HepG2 (cell line): ENCODE measurements around the gene TTLL1. TPM values are rescaled to one million over a fixed set of nuclear protein-coding genes. Genes with fewer than 3 reads are reported as not detected.

Experiments used
- FOXK2 ChIP-seq: fragments of 450-650 bp; IDR thresholded peaks from 2 replicates; pipeline ENCODE4 v1.6.1; 2016
- GATAD1 ChIP-seq: IDR thresholded peaks from 2 replicates; pipeline ENCODE4 v1.6.1; 2016; ENCODE audit warnings: missing genetic modification reagents, missing compliant biosample characterization
- MYNN ChIP-seq: sonication (generic); formaldehyde crosslinking; IDR thresholded peaks from 2 replicates; pipeline ENCODE4 v1.4.0; 2020; ENCODE audit warnings: mild to moderate bottlenecking, low read depth, missing genetic modification reagents
- NCOA2 ChIP-seq: sonication (generic); formaldehyde crosslinking; IDR thresholded peaks from 2 replicates; pipeline ENCODE4 v1.8.0; 2022; ENCODE audit warnings: inconsistent platforms
- SALL2 ChIP-seq: sonication (generic); formaldehyde crosslinking; IDR thresholded peaks from 2 replicates; pipeline ENCODE4 v1.8.1; 2023; ENCODE audit warnings: mild to moderate bottlenecking, missing genetic modification reagents, inconsistent platforms
- TAF1 ChIP-seq: sonication (generic); formaldehyde crosslinking; IDR thresholded peaks from 2 replicates; pipeline ENCODE4 v1.4.0; 2020; ENCODE audit warnings: missing genetic modification reagents
- ZZZ3 ChIP-seq: sonication (generic); formaldehyde crosslinking; IDR thresholded peaks from 2 replicates; pipeline ENCODE4 v1.4.0; 2020; ENCODE audit warnings: missing genetic modification reagents, mild to moderate bottlenecking, borderline replicate concordance
- polyA plus RNA-seq, 8 experiments: library from polyadenylated mRNA; depleted of rRNA in 3 of 8; stranded (reverse) in 7 of 8; unstranded in 1 of 8; fragments of >200 nt; fragmentation: Illumina TruSeq in 4 of 8; extraction: Trizol in 4 of 8; gene quantifications; 2 replicates each; pipeline versions ENCODE4 v1.2.1 to v1.2.3, GENCODE V29; 2011 to 2016; ENCODE audit warnings: low read depth in 4 of 8, missing spikeins in 1 of 8, mixed read lengths in 1 of 8; ENCODE audit not compliant: insufficient read depth in 1 of 8
- total RNA-seq, 5 experiments: library from RNA; depleted of rRNA; stranded (reverse); fragments of >200 nt; fragmentation: Illumina TruSeq; extraction: Trizol; gene quantifications; 2 replicates each; pipeline ENCODE4 v1.2.3, GENCODE V29; 2016; ENCODE audit warnings: low read depth in 1 of 5
- TF ChIP-seq, protein P1 (sequence below): sonication (generic); formaldehyde crosslinking; IDR thresholded peaks from 2 replicates; pipeline ENCODE4 v1.5.0; 2020; ENCODE audit warnings: mild to moderate bottlenecking, missing genetic modification reagents
- TF ChIP-seq, protein P2 (sequence below): sonication (generic); formaldehyde crosslinking; IDR thresholded peaks from 2 replicates; pipeline ENCODE4 v1.8.0; 2022; ENCODE audit warnings: missing genetic modification reagents, mild to moderate bottlenecking, inconsistent platforms, borderline replicate concordance
- TF ChIP-seq, protein P3 (sequence below): sonication (generic); formaldehyde crosslinking; IDR thresholded peaks from 2 replicates; pipeline ENCODE4 v1.8.0; 2023; ENCODE audit warnings: mild to moderate bottlenecking, missing genetic modification reagents
- TF ChIP-seq, protein P4 (sequence below): sonication (generic); formaldehyde crosslinking; IDR thresholded peaks from 2 replicates; pipeline ENCODE4 v1.5.1; 2020; ENCODE audit warnings: mild to moderate bottlenecking, missing genetic modification reagents, borderline replicate concordance

The TTLL1 gene
- total and polyA plus RNA-seq, 2 of the 13 experiments (the other 11 are each of a cell fraction or from before 2014, with no cell fraction given): 1.6 to 5.3 TPM

DNA sequence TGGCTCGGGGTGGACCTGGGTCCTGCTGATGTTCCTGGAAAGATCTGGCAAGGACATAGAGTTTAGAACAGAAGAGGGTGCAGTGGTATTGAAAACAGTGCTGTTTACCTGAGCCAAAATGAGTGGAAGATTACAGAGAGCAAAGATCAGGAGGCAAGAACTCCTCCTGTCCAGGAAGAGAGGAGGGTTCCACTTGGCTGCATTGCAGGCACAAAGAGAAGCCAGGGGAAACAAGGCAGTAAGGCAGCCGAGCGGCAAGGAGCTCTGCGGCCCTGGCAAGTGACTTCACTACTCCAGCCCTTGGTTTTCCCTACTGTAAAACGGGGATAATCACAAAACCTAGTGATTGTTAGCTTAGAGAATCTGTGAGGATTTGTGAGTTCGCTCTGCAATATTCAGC, 70.6 kb downstream of the TTLL1 start (continued):
- TF ChIP-seq, protein P1, sequence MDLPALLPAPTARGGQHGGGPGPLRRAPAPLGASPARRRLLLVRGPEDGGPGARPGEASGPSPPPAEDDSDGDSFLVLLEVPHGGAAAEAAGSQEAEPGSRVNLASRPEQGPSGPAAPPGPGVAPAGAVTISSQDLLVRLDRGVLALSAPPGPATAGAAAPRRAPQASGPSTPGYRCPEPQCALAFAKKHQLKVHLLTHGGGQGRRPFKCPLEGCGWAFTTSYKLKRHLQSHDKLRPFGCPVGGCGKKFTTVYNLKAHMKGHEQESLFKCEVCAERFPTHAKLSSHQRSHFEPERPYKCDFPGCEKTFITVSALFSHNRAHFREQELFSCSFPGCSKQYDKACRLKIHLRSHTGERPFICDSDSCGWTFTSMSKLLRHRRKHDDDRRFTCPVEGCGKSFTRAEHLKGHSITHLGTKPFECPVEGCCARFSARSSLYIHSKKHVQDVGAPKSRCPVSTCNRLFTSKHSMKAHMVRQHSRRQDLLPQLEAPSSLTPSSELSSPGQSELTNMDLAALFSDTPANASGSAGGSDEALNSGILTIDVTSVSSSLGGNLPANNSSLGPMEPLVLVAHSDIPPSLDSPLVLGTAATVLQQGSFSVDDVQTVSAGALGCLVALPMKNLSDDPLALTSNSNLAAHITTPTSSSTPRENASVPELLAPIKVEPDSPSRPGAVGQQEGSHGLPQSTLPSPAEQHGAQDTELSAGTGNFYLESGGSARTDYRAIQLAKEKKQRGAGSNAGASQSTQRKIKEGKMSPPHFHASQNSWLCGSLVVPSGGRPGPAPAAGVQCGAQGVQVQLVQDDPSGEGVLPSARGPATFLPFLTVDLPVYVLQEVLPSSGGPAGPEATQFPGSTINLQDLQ: no peak
- TF ChIP-seq GATAD1 (CRISPR knock-in tag): 0 out of 2 replicates have a peak, but pooled peaks have one; percentile 26
- peak; percentile 55; the same call in 1 of the 2 replicates for TF ChIP-seq TAF1
- TF ChIP-seq MYNN: no peak
- TF ChIP-seq, protein P2, sequence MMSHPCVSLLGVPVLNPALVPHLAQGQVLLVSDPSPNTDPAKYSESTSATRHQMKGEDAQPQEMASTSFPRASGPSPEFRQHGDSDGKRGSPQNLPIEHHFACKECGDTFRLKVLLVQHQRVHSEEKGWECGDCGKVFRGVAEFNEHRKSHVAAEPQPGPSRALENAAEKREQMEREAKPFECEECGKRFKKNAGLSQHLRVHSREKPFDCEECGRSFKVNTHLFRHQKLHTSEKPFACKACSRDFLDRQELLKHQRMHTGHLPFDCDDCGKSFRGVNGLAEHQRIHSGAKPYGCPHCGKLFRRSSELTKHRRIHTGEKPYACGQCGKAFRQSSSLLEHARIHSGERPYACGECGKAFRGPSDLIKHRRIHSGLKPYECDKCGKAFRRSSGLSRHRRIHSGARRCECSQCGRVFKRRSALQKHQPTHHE (CRISPR knock-in tag): 0 out of 2 replicates have a peak, but pooled peaks have one; percentile 58
- TF ChIP-seq ZZZ3 (CRISPR knock-in tag): no peak
- TF ChIP-seq, protein P3, sequence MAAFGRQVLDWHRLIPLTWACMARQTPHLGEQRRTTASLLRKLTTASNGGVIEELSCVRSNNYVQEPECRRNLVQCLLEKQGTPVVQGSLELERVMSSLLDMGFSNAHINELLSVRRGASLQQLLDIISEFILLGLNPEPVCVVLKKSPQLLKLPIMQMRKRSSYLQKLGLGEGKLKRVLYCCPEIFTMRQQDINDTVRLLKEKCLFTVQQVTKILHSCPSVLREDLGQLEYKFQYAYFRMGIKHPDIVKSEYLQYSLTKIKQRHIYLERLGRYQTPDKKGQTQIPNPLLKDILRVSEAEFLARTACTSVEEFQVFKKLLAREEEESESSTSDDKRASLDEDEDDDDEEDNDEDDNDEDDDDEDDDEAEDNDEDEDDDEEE (CRISPR knock-in tag): no peak
- peak; percentile 81 for TF ChIP-seq NCOA2 (CRISPR knock-in tag)
- TF ChIP-seq SALL2 (CRISPR knock-in tag): 0 out of 2 replicates have a peak, but pooled peaks have one; percentile 26
- TF ChIP-seq, protein P4, sequence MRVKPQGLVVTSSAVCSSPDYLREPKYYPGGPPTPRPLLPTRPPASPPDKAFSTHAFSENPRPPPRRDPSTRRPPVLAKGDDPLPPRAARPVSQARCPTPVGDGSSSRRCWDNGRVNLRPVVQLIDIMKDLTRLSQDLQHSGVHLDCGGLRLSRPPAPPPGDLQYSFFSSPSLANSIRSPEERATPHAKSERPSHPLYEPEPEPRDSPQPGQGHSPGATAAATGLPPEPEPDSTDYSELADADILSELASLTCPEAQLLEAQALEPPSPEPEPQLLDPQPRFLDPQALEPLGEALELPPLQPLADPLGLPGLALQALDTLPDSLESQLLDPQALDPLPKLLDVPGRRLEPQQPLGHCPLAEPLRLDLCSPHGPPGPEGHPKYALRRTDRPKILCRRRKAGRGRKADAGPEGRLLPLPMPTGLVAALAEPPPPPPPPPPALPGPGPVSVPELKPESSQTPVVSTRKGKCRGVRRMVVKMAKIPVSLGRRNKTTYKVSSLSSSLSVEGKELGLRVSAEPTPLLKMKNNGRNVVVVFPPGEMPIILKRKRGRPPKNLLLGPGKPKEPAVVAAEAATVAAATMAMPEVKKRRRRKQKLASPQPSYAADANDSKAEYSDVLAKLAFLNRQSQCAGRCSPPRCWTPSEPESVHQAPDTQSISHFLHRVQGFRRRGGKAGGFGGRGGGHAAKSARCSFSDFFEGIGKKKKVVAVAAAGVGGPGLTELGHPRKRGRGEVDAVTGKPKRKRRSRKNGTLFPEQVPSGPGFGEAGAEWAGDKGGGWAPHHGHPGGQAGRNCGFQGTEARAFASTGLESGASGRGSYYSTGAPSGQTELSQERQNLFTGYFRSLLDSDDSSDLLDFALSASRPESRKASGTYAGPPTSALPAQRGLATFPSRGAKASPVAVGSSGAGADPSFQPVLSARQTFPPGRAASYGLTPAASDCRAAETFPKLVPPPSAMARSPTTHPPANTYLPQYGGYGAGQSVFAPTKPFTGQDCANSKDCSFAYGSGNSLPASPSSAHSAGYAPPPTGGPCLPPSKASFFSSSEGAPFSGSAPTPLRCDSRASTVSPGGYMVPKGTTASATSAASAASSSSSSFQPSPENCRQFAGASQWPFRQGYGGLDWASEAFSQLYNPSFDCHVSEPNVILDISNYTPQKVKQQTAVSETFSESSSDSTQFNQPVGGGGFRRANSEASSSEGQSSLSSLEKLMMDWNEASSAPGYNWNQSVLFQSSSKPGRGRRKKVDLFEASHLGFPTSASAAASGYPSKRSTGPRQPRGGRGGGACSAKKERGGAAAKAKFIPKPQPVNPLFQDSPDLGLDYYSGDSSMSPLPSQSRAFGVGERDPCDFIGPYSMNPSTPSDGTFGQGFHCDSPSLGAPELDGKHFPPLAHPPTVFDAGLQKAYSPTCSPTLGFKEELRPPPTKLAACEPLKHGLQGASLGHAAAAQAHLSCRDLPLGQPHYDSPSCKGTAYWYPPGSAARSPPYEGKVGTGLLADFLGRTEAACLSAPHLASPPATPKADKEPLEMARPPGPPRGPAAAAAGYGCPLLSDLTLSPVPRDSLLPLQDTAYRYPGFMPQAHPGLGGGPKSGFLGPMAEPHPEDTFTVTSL (CRISPR knock-in tag): peak; percentile 62
- peak; percentile 67; the same call in 1 of the 2 replicates for TF ChIP-seq FOXK2
